Neural progenitor cell (in vitro differentiated cells): Measurements from ENCODE around the gene GRAMD2A. TPM values are rescaled to one million over a fixed set of nuclear protein-coding genes. Genes with fewer than 3 reads are reported as not detected.

Experiments
- DNase-seq: peaks from one replicate; pipeline ENCODE4 v3.0.0-alpha.2; 2016; ENCODE audit warnings: low spot score
- H2AFZ ChIP-seq: fragments of 200-600 bp; sonication (generic); replicated peaks from 2 replicates; pipeline ENCODE4 v1.6.1; 2016; ENCODE audit warnings: antibody characterized with exemption
- H3F3A ChIP-seq: fragments of 200-600 bp; sonication (generic); 2 replicates; pipeline ENCODE4 v1.6.1; 2016; ENCODE audit warnings: antibody characterized with exemption, low read depth
- H3K27ac ChIP-seq: fragments of 200-600 bp; sonication (generic); 2 replicates; pipeline ENCODE4 v1.5.1; 2016; ENCODE audit warnings: mild to moderate bottlenecking
- H3K27me3 ChIP-seq: fragments of 200-600 bp; sonication (generic); 2 replicates; pipeline ENCODE4 v1.6.1; 2016; ENCODE audit warnings: mild to moderate bottlenecking, moderate library complexity
- H3K36me3 ChIP-seq: fragments of 200-600 bp; sonication (generic); 2 replicates; pipeline ENCODE4 v1.5.1; 2016
- H3K4me1 ChIP-seq: fragments of 200-600 bp; sonication (generic); 2 replicates; pipeline ENCODE4 v1.6.1; 2016; ENCODE audit warnings: mixed run types
- H3K4me2 ChIP-seq: fragments of 200-600 bp; sonication (generic); 2 replicates; pipeline ENCODE4 v1.6.1; 2016
- H3K4me3 ChIP-seq: fragments of 200-600 bp; sonication (generic); 2 replicates; pipeline ENCODE4 v1.5.1; 2016
- H3K79me2 ChIP-seq: fragments of 200-600 bp; sonication (generic); 2 replicates; pipeline ENCODE4 v1.6.1; 2016; ENCODE audit warnings: low read depth
- H3K9ac ChIP-seq: fragments of 200-600 bp; sonication (generic); 2 replicates; pipeline ENCODE4 v1.6.1; 2016
- H3K9me3 ChIP-seq: fragments of 200-600 bp; sonication (generic); 2 replicates; pipeline ENCODE4 v1.5.1; 2016; ENCODE audit warnings: low read depth
- H4K20me1 ChIP-seq: fragments of 200-600 bp; sonication (generic); 2 replicates; pipeline ENCODE4 v1.6.1; 2016; ENCODE audit warnings: low read depth
- H3K27ac Mint-ChIP-seq: 3 replicates; pipeline ENCODE4 v1.8.0; 2021; ENCODE audit warnings: mixed read lengths
- H3K27me3 Mint-ChIP-seq: 2 replicates; pipeline ENCODE4 v1.8.0; 2022; ENCODE audit warnings: low read depth, mild to moderate bottlenecking, inconsistent platforms, moderate library complexity, mixed read lengths; ENCODE audit not compliant: insufficient read depth
- H3K36me3 Mint-ChIP-seq: 3 replicates; pipeline ENCODE4 v1.8.0; 2021; ENCODE audit warnings: mixed read lengths
- H3K4me1 Mint-ChIP-seq: 3 replicates; pipeline ENCODE4 v1.8.0; 2021; ENCODE audit warnings: mixed read lengths
- H3K4me3 Mint-ChIP-seq: 3 replicates; pipeline ENCODE4 v1.8.0; 2021; ENCODE audit warnings: mild to moderate bottlenecking, moderate library complexity, mixed read lengths
- H3K9me3 Mint-ChIP-seq: 3 replicates; pipeline ENCODE4 v1.8.0; 2020; ENCODE audit warnings: mixed read lengths
- EZH2 ChIP-seq: fragments of 200-600 bp; sonication (generic); IDR thresholded peaks from 2 replicates; pipeline ENCODE4 v1.6.1; 2017; ENCODE audit warnings: antibody characterized with exemption, mild to moderate bottlenecking, moderate library complexity
- EZH2phosphoT487 ChIP-seq: fragments of 200-600 bp; sonication (generic); IDR thresholded peaks from 2 replicates; pipeline ENCODE4 v1.6.1; 2017; ENCODE audit warnings: antibody characterized with exemption
- total RNA-seq: library from RNA; depleted of rRNA; stranded (reverse); fragments of >200 nt; gene quantifications from 2 replicates; pipeline ENCODE4 v1.2.3, GENCODE V29; 2015; ENCODE audit warnings: low replicate concordance
- TF ChIP-seq, protein P1 (sequence below): fragments of 200-600 bp; sonication (generic); IDR thresholded peaks from 2 replicates; pipeline ENCODE4 v1.5.1; 2017; ENCODE audit warnings: antibody characterized with exemption, mild to moderate bottlenecking

GRAMD2A gene
- 0.40 and 0.43 TPM in 2 replicates for total RNA-seq

DNA sequence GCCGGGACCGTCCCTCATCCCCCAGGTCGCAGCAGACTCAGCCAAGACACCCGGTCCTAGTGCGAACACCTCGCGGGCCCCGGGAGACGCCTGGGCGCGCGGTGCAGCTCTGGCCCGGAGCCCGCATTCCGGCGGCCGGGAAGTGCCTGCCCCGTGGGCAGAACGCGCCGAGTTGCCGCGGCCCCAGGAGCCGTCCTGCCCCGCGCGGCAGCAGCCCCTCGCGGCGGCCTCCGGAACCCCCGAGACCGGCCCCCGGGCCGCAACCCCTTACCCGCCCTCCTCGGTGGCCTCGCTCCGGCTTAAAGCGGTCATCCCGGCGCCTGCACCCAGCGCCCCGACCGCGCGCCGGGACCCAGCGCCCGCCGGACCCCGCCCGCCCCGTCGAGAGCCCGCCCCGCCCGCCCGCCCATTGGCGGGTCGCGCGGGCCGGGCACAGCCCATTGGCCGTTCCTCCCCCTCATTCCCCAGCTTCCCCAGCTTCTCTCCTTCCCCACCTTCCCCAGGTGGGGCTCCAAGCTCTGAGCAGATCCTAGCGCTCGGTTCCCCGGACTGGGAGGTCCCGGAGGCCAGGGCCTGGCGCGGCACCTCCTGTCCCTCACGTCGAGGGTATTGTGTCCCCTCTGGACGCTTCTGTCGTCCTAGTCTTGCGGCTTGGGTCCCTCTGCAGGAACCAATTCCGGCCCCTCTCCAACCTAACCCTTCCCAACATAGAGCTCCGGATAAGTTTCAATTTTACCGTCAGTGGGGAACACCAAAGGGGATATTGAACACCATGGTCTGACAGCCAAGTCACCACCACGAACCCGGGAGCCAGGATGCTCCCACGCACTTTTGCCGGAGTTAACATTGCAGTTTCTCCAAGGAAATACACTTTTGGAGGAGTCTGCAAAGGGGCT is at the start of gene GRAMD2A:
Gene GRAMD2A, minus strand, starts transcription at position 328 of the 896 bp plus-strand sequence.
- Histone ChIP-seq H3K27ac (no peak within 1 kb of the TSS), H3K79me2 (no peaks in the 10 kb centered on the region), H3K4me1 (peaks cover 8% of the 10 kb centered on the region), H2AFZ (peak within 1 kb of the TSS; percentile 84), H4K20me1 (peaks cover 66% of the 10 kb centered on the region), H3K27me3 (peaks cover 65% of the 10 kb centered on the region), H3K9me3 (no peaks in the 10 kb centered on the region), H3K9ac (no peak within 1 kb of the TSS), H3K4me2 (peak within 1 kb of the TSS; percentile 87), H3K4me3 (peak within 1 kb of the TSS; percentile 55), H3F3A (peaks cover 53% of the 10 kb centered on the region), H3K36me3 (no peaks in the 10 kb centered on the region)
- H3K4me3 Mint-ChIP-seq = peak within 1 kb of the TSS; percentile 80
- DNase-seq = peak; percentile 65
- H3K36me3 Mint-ChIP-seq = peaks cover 23% of the 10 kb centered on the region
- TF ChIP-seq EZH2 = peak; percentile 84
- TF ChIP-seq EZH2phosphoT487 = peak; percentile 80
- TF ChIP-seq, protein P1, sequence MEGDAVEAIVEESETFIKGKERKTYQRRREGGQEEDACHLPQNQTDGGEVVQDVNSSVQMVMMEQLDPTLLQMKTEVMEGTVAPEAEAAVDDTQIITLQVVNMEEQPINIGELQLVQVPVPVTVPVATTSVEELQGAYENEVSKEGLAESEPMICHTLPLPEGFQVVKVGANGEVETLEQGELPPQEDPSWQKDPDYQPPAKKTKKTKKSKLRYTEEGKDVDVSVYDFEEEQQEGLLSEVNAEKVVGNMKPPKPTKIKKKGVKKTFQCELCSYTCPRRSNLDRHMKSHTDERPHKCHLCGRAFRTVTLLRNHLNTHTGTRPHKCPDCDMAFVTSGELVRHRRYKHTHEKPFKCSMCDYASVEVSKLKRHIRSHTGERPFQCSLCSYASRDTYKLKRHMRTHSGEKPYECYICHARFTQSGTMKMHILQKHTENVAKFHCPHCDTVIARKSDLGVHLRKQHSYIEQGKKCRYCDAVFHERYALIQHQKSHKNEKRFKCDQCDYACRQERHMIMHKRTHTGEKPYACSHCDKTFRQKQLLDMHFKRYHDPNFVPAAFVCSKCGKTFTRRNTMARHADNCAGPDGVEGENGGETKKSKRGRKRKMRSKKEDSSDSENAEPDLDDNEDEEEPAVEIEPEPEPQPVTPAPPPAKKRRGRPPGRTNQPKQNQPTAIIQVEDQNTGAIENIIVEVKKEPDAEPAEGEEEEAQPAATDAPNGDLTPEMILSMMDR = no peak
- no peaks in the 10 kb centered on the region for H3K9me3 Mint-ChIP-seq
- H3K4me1 Mint-ChIP-seq = peaks cover 8% of the 10 kb centered on the region
- peaks cover 20% of the 10 kb centered on the region for H3K27me3 Mint-ChIP-seq
- no peak within 1 kb of the TSS for H3K27ac Mint-ChIP-seq

DNA sequence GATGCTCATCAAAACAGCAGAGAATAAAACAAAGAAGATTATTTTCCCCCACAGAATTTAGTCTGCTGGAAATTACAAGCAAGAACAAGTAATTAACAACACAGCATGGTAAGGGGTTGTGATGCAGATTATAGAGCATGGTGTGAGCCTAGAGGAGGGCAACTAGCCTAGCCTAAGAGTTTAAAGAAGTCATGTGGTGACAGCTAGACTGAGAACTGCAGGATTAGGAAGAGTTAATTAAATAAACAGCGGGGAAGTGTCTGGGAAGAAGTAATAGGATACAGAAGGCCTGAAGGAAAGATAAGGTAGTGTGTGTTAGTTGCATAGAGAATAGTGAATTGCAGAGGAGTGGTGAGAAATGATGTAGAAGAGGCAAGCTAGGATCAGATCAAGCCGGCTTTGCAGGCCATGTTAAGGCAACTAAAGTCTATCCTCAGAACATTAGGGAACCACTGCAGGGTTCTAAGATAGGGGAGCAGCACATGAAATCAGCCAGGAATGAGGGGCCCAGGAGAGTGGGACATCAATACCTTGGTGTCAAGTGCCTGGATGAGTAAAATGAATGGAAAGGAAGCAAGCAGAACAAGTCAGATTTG is 45.3 kb upstream of the GRAMD2A start:
- Histone ChIP-seq H3K4me2 (peak overlapping the region; percentile 49), H3K4me3 (peak overlapping the region; percentile 8), H3K9ac (no peak overlapping the region), H3K27me3 (peaks cover 94% of the 10 kb centered on the region), H3K79me2 (no peaks in the 10 kb centered on the region), H3K9me3 (no peaks in the 10 kb centered on the region), H3K4me1 (peaks cover 30% of the 10 kb centered on the region), H3K27ac (no peak overlapping the region), H3K36me3 (peaks cover 11% of the 10 kb centered on the region), H3F3A (peaks cover 45% of the 10 kb centered on the region), H4K20me1 (peaks cover 90% of the 10 kb centered on the region), H2AFZ (no peak overlapping the region)
- no peak for TF ChIP-seq EZH2
- TF ChIP-seq EZH2phosphoT487 = peak; percentile 94
- H3K36me3 Mint-ChIP-seq = peaks cover 29% of the 10 kb centered on the region
- peaks cover 7% of the 10 kb centered on the region for H3K27me3 Mint-ChIP-seq
- no peaks in the 10 kb centered on the region for H3K9me3 Mint-ChIP-seq
- DNase-seq = peak; percentile 87
- peaks cover 33% of the 10 kb centered on the region for H3K4me1 Mint-ChIP-seq
- peak overlapping the region; percentile 36 for H3K4me3 Mint-ChIP-seq
- peak overlapping the region; percentile 10 for H3K27ac Mint-ChIP-seq

DNA sequence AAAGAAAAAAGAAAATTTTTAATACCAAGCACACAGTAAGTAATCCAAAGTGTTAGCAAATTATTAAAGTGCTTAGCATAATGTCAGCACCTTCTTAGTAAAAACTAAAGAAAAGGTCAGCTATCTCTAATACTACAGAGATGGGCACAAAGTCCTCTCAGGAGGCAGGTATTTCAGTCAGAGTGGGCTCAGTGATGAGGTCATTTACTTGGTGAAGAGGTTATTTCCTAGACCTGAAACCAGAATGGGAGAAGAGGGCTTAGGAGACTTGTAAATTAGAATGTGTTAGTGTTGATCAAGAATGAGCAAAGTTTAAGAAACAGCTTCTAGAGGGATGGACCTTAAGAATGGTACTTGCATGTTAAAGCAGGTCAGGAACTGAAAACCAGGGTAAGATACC is 42.1 kb upstream of the GRAMD2A start:
- H3K27ac Mint-ChIP-seq = no peak overlapping the region
- H3K9me3 Mint-ChIP-seq = no peaks in the 10 kb centered on the region
- Histone ChIP-seq H3K9ac (no peak overlapping the region), H3K4me3 (no peak overlapping the region), H3K9me3 (no peaks in the 10 kb centered on the region), H3K27ac (no peak overlapping the region), H3K27me3 (peaks cover 94% of the 10 kb centered on the region), H2AFZ (no peak overlapping the region), H3F3A (peaks cover 33% of the 10 kb centered on the region), H3K79me2 (no peaks in the 10 kb centered on the region), H3K4me1 (peaks cover 23% of the 10 kb centered on the region), H3K4me2 (no peak overlapping the region), H4K20me1 (peaks cover 65% of the 10 kb centered on the region), H3K36me3 (peaks cover 11% of the 10 kb centered on the region)
- peaks cover 44% of the 10 kb centered on the region for H3K4me1 Mint-ChIP-seq
- TF ChIP-seq, protein P1 = no peak
- TF ChIP-seq EZH2phosphoT487 = no peak
- no peak for TF ChIP-seq EZH2
- no peak overlapping the region for H3K4me3 Mint-ChIP-seq
- H3K27me3 Mint-ChIP-seq = peaks cover 7% of the 10 kb centered on the region
- no peak for DNase-seq
- peaks cover 20% of the 10 kb centered on the region for H3K36me3 Mint-ChIP-seq
